NCI-H748 (cell line): ENCODE measurements around the gene ADK.

Experiments
- DNase-seq: peaks from one replicate; lab custom pipeline; 2025; ENCODE audit not compliant: unreplicated experiment; lab: John Stamatoyannopoulos, UW

Gene ADK

GRCh38 chr10:74231375-74231774, 80.4 kb downstream of the ADK start:
- DNase-seq: no peak

- DNase-seq: no peak
These were observed 82.3 kb downstream of the ADK start for GRCh38 chr10:74233281-74233680.

- no peak for DNase-seq
These were observed 83.5 kb downstream of the ADK start for GRCh38 chr10:74234569-74234968.

- DNase-seq: no peak
These were observed 87.0 kb downstream of the ADK start for GRCh38 chr10:74238031-74238431.

DNA sequence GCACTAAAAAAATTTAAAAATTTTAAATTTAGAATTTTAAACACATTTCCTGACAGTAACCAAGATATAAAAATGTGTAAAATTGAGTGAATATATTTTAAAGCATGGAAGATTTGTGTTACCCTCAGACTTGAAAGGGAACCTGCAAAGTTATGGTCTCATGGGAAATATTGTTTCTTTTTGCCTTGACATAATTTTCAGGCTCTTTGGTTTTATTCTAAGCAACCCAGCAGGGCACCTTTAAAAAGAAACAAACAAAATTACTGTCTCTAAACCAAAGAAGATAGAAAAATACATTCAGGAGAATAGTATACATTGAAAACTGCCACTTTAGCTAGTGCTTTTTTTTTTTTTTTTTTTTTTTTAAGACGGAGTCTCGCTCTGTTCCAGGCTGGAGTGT, 87.5 kb downstream of the ADK start:
- DNase-seq: no peak

DNA sequence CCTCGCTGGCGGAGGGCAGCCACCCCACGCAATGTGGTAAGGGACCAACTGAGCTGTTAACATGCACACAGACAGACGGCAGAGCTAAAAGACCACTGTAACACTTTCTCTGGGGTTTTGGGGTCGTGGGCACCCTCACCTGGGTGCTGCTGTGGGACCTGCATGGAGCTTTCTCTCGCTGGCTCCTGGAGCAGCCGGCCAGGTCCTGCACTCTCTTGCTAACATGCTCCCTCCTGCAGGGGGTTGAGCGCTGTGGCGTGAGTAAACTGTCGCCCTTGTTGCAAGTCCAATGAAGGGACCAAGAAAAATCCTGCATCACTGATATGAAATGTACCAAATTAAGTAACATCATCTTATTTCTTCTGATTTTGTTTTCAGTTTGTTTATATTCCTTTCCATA, 92.0 kb downstream of the ADK start:
- no peak for DNase-seq

DNA sequence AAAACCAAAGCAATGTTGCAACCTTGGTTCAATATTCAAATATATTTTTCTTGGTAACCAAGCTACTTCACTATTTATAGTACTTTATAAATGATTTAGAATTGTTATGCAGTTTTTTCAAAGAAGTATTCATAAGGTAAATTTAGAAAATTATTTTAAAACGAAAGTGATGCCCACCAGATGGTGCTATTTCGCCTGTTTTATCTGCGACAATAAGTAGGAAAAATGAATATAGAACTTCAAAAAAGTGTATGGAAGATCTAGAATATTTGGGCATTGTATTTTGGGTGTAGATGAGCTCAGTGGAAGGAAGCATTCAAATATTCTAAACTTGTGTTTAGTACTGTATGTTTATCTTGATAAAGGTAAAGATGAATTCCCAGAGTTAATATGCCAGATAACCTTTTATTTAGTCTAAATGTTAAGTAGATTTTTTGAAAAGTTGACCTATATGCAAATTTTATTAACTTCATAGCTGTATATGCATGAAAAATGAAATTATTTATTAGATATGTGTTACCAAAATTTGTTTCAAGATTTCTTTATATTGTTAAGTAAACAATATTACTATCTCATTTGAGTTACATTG, 93.2 kb downstream of the ADK start:
- peak; percentile 50 for DNase-seq

DNA sequence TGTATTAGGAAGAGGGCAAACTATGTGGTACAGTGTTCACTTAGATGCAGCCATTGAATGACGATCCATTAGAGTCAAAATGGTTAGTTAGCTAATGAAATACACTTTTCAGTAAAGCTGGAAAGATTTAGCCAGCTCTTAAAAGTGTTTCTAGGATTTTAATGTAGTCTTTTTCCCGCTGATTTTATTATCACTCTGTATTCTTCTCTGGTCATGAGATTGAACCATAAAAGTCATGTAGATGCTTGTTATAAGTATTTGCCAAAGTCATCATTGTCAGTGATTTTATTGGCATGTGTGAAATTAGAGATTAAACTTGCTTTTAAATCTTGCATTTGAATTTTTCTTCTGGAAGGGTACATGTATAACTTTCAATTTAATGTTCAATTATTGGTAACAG, 93.8 kb downstream of the ADK start:
- no peak for DNase-seq

DNA sequence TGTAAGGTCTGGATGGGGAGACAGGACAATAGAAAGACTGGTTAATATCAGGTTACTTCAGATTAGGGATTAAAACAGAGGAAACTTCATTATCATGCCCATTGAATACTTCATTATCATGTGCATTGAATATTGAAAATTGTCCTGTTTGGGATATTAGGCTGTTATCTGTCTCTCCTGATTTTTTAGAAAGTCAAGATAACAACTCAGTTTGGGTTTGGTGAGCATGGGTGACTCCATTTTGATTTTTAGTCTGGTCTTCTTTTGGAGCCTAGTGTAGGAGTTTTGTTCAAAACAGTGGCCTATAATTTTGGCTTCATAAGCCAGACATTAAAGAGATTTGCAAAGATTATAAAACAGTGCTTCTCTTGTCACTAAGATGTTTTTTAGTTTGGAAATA, 95.5 kb downstream of the ADK start:
- no peak for DNase-seq

GRCh38 chr10:74249865-74250264, 98.8 kb downstream of the ADK start:
- DNase-seq: no peak

DNA sequence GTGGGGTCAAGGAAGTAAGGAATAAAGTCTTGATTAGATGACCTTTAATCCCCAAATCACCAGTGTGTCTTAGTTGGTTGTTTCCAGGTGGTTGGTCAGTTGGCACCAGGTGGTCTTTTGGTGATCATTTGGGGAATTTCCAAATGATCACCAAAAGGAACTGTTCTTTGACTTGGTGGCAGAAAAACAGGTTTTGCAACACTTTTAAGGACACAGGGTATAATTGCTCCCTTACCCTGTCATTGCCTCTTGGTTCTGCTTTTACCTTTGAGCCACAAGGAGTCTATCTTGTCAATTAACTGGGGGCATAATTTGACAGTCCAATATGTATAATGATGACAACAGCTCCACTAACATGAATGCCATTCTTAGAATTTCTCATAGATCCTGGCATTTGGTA, 104.2 kb downstream of the ADK start:
- peak; percentile 85 for DNase-seq

DNA sequence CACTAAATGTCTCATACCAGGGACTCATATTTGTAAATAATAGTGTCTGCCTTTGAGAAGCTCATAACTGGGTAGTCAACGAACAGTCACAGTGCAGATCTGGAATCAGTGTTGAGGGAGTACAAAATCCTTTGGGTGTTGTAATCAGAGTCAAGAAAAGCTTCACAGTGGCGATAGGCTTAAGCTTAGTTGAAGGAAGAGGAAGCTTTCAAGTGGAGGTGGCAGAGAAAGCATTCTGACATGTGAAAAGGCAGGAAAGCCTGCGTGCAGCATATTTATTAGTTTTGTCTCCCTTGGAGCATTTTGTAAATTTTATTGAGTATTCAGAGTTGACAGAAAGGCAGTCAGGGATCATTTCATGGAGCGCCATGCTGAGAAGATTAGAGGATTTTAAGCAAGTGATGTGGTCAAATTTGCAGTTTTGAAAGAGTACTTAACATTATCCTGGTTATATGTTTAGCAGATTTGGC, 104.9 kb downstream of the ADK start:
- no peak for DNase-seq

DNA sequence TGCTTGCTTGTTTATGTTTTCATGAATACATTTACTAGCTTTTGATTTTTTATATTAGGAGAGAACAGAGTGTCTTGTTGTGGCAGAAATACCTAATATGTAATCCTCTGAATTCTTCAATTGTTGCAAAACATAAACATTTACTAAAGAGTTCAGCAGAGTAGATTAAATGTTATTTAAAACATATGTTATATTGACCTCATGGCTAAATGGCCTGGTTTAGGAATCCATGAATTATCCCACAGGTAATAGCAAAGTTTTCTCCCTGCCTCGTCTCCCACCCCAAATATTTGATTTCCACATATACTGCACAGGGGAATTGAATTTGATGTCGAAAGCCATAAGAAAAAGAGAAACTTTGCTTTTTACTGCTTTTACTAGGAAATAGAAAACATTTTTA, 111.8 kb downstream of the ADK start:
- DNase-seq: no peak

- no peak for DNase-seq
These were observed 113.0 kb downstream of the ADK start for GRCh38 chr10:74263996-74264395.

DNA sequence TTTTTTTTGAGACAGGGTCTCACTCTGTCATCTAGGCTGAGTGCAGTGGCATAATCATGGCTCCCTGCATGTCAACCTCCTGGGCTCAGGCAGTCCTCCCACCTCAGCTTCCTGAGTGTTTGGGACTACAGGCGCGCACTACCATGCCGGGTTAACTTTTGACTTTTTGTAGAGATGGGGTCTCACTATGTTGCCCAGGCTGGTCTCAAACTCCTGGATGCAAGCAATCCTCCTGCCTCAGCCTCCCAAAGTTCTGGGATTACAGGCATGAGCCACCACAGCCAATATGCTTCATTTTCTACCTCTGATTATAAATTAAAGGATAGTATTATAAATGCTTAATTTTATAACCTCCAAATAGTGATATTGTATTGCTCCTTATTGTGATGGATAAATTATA, 121.3 kb downstream of the ADK start:
- DNase-seq: no peak

- no peak for DNase-seq
These were observed 124.8 kb downstream of the ADK start for GRCh38 chr10:74275755-74276290.

DNA sequence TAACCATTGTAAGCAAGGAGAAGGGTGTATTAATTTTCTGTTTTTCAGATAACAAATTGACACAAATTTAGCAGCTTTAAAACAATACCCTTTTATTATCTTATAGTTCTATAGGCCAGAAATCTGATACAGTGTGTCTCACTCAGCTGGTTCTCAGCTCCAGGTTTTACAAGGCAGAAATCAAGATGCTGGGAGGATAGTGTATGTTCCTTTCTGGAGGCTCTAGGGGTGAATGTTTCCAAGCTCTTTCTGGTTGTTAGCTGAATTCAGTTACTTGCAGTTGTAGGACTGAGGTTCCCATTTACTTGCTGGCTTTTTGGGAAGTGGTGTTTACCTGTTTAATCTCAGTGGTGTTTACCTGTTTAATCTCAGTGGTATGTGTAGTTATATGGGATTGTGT, 125.4 kb downstream of the ADK start:
- no peak for DNase-seq

DNA sequence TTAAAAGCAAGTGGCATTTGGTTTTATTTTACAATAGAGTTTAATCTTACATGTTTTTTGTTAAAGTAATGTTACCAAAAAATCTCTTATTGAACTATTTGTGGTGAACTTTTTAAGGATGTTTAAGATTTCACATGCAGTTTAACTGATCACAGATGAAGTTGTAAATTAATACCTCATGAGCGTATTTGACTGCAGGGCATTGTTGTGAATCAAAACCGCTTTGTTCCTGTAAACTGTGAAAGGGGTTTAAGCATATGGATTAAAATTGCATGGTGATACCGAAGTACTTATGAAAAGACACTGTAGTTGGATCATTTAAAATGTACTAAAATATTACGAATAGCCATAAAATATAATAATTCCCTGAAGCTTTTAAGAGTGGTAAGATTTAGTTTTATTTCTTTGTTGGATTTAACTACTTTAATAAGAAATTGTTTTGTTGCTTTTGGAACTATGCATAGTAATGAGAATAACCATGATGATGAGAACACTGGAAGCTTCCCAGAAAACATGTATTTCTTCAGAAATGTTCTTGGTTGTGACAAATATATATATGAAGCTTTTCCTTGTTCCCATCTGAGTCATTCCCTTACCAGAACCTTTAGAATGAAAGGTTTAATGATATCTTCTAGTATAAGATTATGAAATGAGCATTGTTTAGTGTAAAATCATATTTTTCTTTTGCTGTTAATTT, 131.3 kb downstream of the ADK start:
- DNase-seq: no peak

- no peak for DNase-seq
These were observed 131.8 kb downstream of the ADK start for GRCh38 chr10:74282848-74283210.

GRCh38 chr10:74289188-74289587, 138.2 kb downstream of the ADK start:
- DNase-seq: no peak

- no peak for DNase-seq
These were observed 138.9 kb downstream of the ADK start for GRCh38 chr10:74289951-74290350.

DNA sequence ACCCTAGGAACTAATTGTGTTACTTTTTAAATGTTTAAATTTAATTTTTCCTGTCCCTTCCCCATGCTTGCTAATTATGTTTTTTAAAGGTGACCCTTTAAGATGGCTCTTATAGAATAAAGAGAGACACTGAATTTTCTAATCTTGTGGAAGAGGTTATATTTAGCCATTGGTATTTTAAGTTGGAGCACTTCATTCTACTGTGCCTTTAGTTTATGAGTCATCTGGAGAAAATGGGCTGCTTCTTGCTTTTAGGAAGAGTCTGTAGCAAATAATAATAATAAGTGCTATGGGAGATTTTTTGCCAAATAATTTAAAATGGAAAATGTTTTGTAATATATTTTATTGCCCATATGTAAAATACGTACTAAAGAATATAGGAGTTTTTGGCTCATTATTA, 139.7 kb downstream of the ADK start:
- no peak for DNase-seq
